ENCODE data around the gene MPP4. TPM values are rescaled to one million over a fixed set of nuclear protein-coding genes. Genes with fewer than 3 reads are reported as not detected.

MPP4 gene
- total and polyA plus RNA-seq, 2 of the 13 experiments (the other 11 are each of a cell fraction or from before 2014, with no cell fraction given): not detected

- TF ChIP-seq ZNF407 (CRISPR knock-in tag; IDR thresholded peaks at IDR 0.05; ENCODE audit: not compliant biosample characterization): no peak
- TF ChIP-seq GMEB2 (CRISPR knock-in tag; IDR thresholded peaks at IDR 0.05; ENCODE audit: low read depth): peak; percentile 51; the same call in 1 of the 2 replicates
- peak; percentile 54; the same call in 1 of the 2 replicates for TF ChIP-seq TOPORS (CRISPR knock-in tag; IDR thresholded peaks at IDR 0.05)
- peak; percentile 56 for TF ChIP-seq IKZF5 (CRISPR knock-in tag; IDR thresholded peaks at IDR 0.05)
- peak; percentile 57; the same call in 1 of the 2 replicates for TF ChIP-seq PITX1 (CRISPR knock-in tag; IDR thresholded peaks at IDR 0.05)
- TF ChIP-seq ZNF879 (CRISPR knock-in tag; IDR thresholded peaks at IDR 0.05): 0 out of 2 replicates have a peak, but pooled peaks have one; percentile 78
- 0 out of 2 replicates have a peak, but pooled peaks have one; percentile 40 for TF ChIP-seq AHDC1 (CRISPR knock-in tag; IDR thresholded peaks at IDR 0.05; ENCODE audit: borderline replicate concordance)
Measured at GRCh38 chr2:201642579-201643215, 55.7 kb downstream of the MPP4 start (continued).
